SIG-M5 treated with dmso at 0.1 percent for 504 hours (cell line): ENCODE data around the gene TK1.

Experiments
- DNase-seq: peaks from one replicate; lab custom pipeline; 2025; ENCODE audit not compliant: unreplicated experiment; lab: John Stamatoyannopoulos, UW

TK1 gene

GRCh38 chr17:78223061-78223460, 36.2 kb upstream of the TK1 start:
- DNase-seq = no peak

- no peak for DNase-seq
Observed at GRCh38 chr17:78219396-78220150, 32.7 kb upstream of the TK1 start.

- DNase-seq = no peak
Observed at GRCh38 chr17:78214706-78215061, 27.8 kb upstream of the TK1 start.

- peak; percentile 90 for DNase-seq
Observed at GRCh38 chr17:78214016-78214705, 27.3 kb upstream of the TK1 start, which contains the start of gene BIRC5. Gene BIRC5, plus strand, starts transcription at chr17:78214253. Its CDS starts 64 bp downstream, at chr17:78214317.

- no peak for DNase-seq
Observed at GRCh38 chr17:78211032-78211431, 24.2 kb upstream of the TK1 start.

GRCh38 chr17:78210111-78210510, 23.3 kb upstream of the TK1 start:
- DNase-seq = no peak

- DNase-seq = no peak
Observed at GRCh38 chr17:78208486-78208885, 21.6 kb upstream of the TK1 start.

GRCh38 chr17:78206298-78206697, 19.4 kb upstream of the TK1 start:
- no peak for DNase-seq

GRCh38 chr17:78205124-78205775, 18.4 kb upstream of the TK1 start:
- DNase-seq = no peak

GRCh38 chr17:78204387-78205123, 17.7 kb upstream of the TK1 start:
- DNase-seq = no peak

- no peak for DNase-seq
Observed at GRCh38 chr17:78202666-78203065, 15.8 kb upstream of the TK1 start.

GRCh38 chr17:78200451-78200850, 13.6 kb upstream of the TK1 start:
- DNase-seq = no peak

- no peak for DNase-seq
Observed at GRCh38 chr17:78197147-78197832, 10.4 kb upstream of the TK1 start.

- no peak for DNase-seq
Observed at GRCh38 chr17:78196716-78197115, 9.9 kb upstream of the TK1 start.

- DNase-seq = peak; percentile 71
Observed at GRCh38 chr17:78185981-78186691, 716 bp downstream of the TK1 start.

- no peak for DNase-seq
Observed at GRCh38 chr17:78184868-78185267, 2.0 kb downstream of the TK1 start.

GRCh38 chr17:78184351-78184750, 2.5 kb downstream of the TK1 start:
- no peak for DNase-seq

- DNase-seq = no peak
Observed at GRCh38 chr17:78183916-78184315, 2.9 kb downstream of the TK1 start.

GRCh38 chr17:78182504-78182903, 4.3 kb downstream of the TK1 start:
- no peak for DNase-seq

- DNase-seq = no peak
Observed at GRCh38 chr17:78180508-78180907, 6.3 kb downstream of the TK1 start.
